ENCODE results near the gene CERS6. TPM values are rescaled to one million over a fixed set of nuclear protein-coding genes. Genes with fewer than 3 reads are reported as not detected.

The CERS6 gene
- total and polyA plus RNA-seq, 4 donors = 4.3 to 25.8 (median 13.6) TPM

DNA sequence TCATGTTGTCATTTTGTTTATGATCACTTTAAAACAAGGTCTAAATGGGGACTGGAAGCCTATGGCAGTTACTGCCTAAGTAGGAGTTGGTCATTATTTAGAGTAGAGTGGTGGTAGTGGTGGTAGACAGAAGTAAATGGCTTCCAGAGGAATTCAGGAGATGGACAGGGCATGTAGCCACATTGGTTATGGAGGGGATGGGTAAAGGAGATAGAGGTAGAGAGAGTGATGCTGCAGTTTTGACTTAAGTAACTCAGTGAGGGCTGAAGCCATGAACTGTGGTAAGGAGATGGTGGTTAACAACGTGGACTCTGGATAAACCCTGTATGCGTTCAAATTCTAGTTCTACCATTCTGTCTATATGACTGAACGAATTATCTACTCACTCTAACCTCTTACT lies 284.7 kb downstream of the CERS6 start:
- TF ChIP-seq, protein P1, sequence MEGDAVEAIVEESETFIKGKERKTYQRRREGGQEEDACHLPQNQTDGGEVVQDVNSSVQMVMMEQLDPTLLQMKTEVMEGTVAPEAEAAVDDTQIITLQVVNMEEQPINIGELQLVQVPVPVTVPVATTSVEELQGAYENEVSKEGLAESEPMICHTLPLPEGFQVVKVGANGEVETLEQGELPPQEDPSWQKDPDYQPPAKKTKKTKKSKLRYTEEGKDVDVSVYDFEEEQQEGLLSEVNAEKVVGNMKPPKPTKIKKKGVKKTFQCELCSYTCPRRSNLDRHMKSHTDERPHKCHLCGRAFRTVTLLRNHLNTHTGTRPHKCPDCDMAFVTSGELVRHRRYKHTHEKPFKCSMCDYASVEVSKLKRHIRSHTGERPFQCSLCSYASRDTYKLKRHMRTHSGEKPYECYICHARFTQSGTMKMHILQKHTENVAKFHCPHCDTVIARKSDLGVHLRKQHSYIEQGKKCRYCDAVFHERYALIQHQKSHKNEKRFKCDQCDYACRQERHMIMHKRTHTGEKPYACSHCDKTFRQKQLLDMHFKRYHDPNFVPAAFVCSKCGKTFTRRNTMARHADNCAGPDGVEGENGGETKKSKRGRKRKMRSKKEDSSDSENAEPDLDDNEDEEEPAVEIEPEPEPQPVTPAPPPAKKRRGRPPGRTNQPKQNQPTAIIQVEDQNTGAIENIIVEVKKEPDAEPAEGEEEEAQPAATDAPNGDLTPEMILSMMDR (IDR thresholded peaks at IDR 0.05; ENCODE audit: control extremely low read depth, extremely low read depth) = no peak
- DNase-seq (no peak), ATAC-seq (ENCODE audit: insufficient read depth, low FRiP score) (no peak)
- H3K9ac ChIP-seq (ENCODE audit: insufficient read depth in 1 of 2, low read length in 2 of 2) = no peak overlapping the region
- 77 to 80% methylated on average over 3 of the region's 3 CpGs for WGBS, 2 donors
- H3K27ac ChIP-seq (ENCODE audit: low read depth in 1 of 2, low read length in 1 of 2) = no peak overlapping the region
- H3K9me3 ChIP-seq (ENCODE audit: control insufficient read depth in 4 of 4, insufficient read depth in 3 of 4, low read length in 3 of 4) = no peaks in the 10 kb centered on the region
- H3K4me1 ChIP-seq (ENCODE audit: control insufficient read depth in 5 of 5, insufficient read depth in 5 of 5, low read length in 5 of 5) = peaks cover 0 to 10% (median 2%) of the 10 kb centered on the region in 5 donors
- no peaks in the 10 kb centered on the region for H3K36me3 ChIP-seq (ENCODE audit: control insufficient read depth in 4 of 4, insufficient read depth in 4 of 4, low read length in 4 of 4)
- no peak overlapping the region for H3K4me3 ChIP-seq
- H3K27me3 ChIP-seq (ENCODE audit: control insufficient read depth in 3 of 3, insufficient read depth in 3 of 3, low read length in 2 of 3) = no peaks in the 10 kb centered on the region

DNA sequence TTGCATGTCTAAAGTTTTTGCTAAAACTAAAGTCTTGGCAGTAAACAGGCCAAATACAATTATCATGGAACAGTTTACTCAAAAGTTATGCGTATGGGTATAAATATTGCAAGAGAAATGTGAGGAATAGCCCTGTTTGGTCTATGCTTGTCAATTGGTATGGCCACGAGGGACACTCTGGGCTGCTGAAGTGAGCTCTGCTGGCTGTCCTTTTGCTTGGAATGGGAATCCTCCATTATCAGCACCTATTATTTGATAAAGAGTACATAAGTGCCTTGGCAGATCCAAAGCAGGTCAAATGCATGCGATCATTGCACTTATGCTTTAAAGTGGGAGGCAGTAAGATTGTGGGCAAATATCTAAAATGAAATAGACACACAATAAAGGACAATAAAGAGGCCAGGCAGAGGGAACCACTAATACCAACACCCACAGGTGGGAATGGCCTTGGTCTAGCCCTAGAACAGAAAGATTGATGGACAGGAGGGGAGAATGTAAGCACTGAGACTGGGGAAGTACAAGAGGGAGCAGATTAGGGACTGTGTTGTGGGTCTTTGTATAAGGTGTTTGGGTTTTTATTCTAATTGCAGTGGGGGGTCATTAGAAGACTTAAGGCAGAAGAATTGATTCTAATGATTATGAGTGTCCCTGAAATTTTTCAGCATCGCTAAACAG lies 286.3 kb downstream of the CERS6 start:
- H3K4me3 ChIP-seq = no peak overlapping the region
- WGBS, 2 donors = 81 to 93% methylated on average over 4 of the region's 4 CpGs
- no peak overlapping the region for H3K9ac ChIP-seq (ENCODE audit: insufficient read depth in 1 of 2, low read length in 2 of 2)
- H3K27ac ChIP-seq (ENCODE audit: low read depth in 1 of 2, low read length in 1 of 2) = no peak overlapping the region
- no peaks in the 10 kb centered on the region for H3K36me3 ChIP-seq (ENCODE audit: control insufficient read depth in 4 of 4, insufficient read depth in 4 of 4, low read length in 4 of 4)
- no peaks in the 10 kb centered on the region for H3K9me3 ChIP-seq (ENCODE audit: control insufficient read depth in 4 of 4, insufficient read depth in 3 of 4, low read length in 3 of 4)
- TF ChIP-seq, protein P1 (IDR thresholded peaks at IDR 0.05; ENCODE audit: control extremely low read depth, extremely low read depth) = no peak
- ATAC-seq (ENCODE audit: insufficient read depth, low FRiP score) = no peak
- peaks cover 0 to 10% (median 3%) of the 10 kb centered on the region in 5 donors for H3K4me1 ChIP-seq (ENCODE audit: control insufficient read depth in 5 of 5, insufficient read depth in 5 of 5, low read length in 5 of 5)
- DNase-seq = no peak
- no peaks in the 10 kb centered on the region for H3K27me3 ChIP-seq (ENCODE audit: control insufficient read depth in 3 of 3, insufficient read depth in 3 of 3, low read length in 2 of 3)

DNA sequence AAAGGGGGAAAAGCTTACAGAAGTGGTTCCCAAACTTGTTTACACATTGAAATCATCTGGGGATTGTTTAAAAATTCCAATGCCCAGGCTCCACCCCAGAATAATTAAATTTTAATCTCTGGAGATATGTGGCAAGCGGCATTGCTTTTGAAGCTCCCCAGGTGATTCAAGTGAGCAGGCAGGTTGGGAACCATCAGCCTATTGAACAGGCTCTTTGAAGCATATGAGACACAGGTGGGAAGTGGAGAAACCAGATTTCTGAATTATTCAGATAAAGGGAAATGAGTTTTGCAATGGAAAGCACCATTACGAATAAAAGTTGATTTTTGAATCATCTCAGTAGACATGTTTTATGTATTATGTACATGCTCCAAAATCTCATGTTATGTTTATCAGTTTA lies 288.8 kb downstream of the CERS6 start:
- ATAC-seq (ENCODE audit: insufficient read depth, low FRiP score) (no peak), DNase-seq (no peak)
- H3K4me1 ChIP-seq (ENCODE audit: control insufficient read depth in 5 of 5, insufficient read depth in 5 of 5, low read length in 5 of 5) = peaks cover 0 to 12% (median 3%) of the 10 kb centered on the region in 5 donors
- no peaks in the 10 kb centered on the region for H3K36me3 ChIP-seq (ENCODE audit: control insufficient read depth in 4 of 4, insufficient read depth in 4 of 4, low read length in 4 of 4)
- H3K9me3 ChIP-seq (ENCODE audit: control insufficient read depth in 4 of 4, insufficient read depth in 3 of 4, low read length in 3 of 4) = no peaks in the 10 kb centered on the region
- H3K9ac ChIP-seq (ENCODE audit: insufficient read depth in 1 of 2, low read length in 2 of 2) = no peak overlapping the region
- H3K27me3 ChIP-seq (ENCODE audit: control insufficient read depth in 3 of 3, insufficient read depth in 3 of 3, low read length in 2 of 3) = no peaks in the 10 kb centered on the region
- no peak overlapping the region for H3K27ac ChIP-seq (ENCODE audit: low read depth in 1 of 2, low read length in 1 of 2)
- TF ChIP-seq, protein P1 (IDR thresholded peaks at IDR 0.05; ENCODE audit: control extremely low read depth, extremely low read depth) = no peak
- H3K4me3 ChIP-seq = no peak overlapping the region
- 82 to 85% methylated on average over 2 of the region's 2 CpGs for WGBS, 2 donors

DNA sequence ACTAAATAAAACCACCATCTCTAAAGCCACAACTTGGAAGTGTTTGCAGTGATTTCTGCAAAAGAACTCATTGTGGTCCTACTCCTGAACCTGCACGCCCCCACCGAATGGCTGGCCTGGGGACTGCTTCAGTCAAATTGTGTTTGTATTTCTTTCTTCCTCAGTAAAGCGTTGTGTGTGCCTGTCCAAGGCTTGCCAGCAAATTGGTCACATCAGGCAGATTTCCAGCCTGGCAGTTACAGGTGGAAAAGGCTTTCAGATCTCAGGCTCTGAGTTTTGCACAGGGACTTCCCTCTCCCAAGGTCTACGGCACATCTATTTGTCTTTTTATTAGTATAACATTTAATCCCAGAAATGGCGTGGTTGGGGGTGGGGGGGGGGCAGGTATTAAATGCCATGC lies 292.4 kb downstream of the CERS6 start:
- WGBS, 2 donors = 88 to 96% methylated on average over 5 of the region's 5 CpGs
- DNase-seq (no peak), ATAC-seq (ENCODE audit: insufficient read depth, low FRiP score) (no peak)
- Histone ChIP-seq H3K9me3 (ENCODE audit: control insufficient read depth in 4 of 4, insufficient read depth in 3 of 4, low read length in 3 of 4) (no peaks in the 10 kb centered on the region), H3K4me1 (ENCODE audit: control insufficient read depth in 5 of 5, insufficient read depth in 5 of 5, low read length in 5 of 5) (peaks cover 0 to 15% (median 3%) of the 10 kb centered on the region in 5 donors), H3K4me3 (no peak overlapping the region), H3K9ac (ENCODE audit: insufficient read depth in 1 of 2, low read length in 2 of 2) (no peak overlapping the region), H3K36me3 (ENCODE audit: control insufficient read depth in 4 of 4, insufficient read depth in 4 of 4, low read length in 4 of 4) (no peaks in the 10 kb centered on the region), H3K27me3 (ENCODE audit: control insufficient read depth in 3 of 3, insufficient read depth in 3 of 3, low read length in 2 of 3) (no peaks in the 10 kb centered on the region), H3K27ac (ENCODE audit: low read depth in 1 of 2, low read length in 1 of 2) (no peak overlapping the region)
- TF ChIP-seq, protein P1 (IDR thresholded peaks at IDR 0.05; ENCODE audit: control extremely low read depth, extremely low read depth) = no peak

All from lung (tissue), 12 donors.